HEK293 (cell line): ENCODE measurements around the gene SEC22A.

ENCODE experiments used
- CTCF ChIP-seq: fragments of 450-650 bp; formaldehyde crosslinking; IDR thresholded peaks from 2 replicates; pipeline ENCODE4 v1.5.1; 2016; ENCODE audit warnings: missing biosample characterization, missing genetic modification characterization
- TCF7L2 ChIP-seq: IDR thresholded peaks from 2 replicates; pipeline ENCODE4 v1.6.1; 2011; ENCODE audit warnings: low read depth, mild to moderate bottlenecking, inconsistent platforms, low read length, moderate library complexity, borderline replicate concordance
- YY1 ChIP-seq: fragments of 450-650 bp; formaldehyde crosslinking; IDR thresholded peaks from 2 replicates; pipeline ENCODE4 v1.5.1; 2018; ENCODE audit warnings: missing biosample characterization, missing genetic modification characterization
- ZNF121 ChIP-seq: fragments of 450-650 bp; formaldehyde crosslinking; IDR thresholded peaks from 2 replicates; pipeline ENCODE4 v1.5.1; 2016; ENCODE audit warnings: missing biosample characterization, missing genetic modification characterization
- ZNF174 ChIP-seq: fragments of 450-650 bp; formaldehyde crosslinking; IDR thresholded peaks from 2 replicates; pipeline ENCODE4 v1.5.0; 2017; ENCODE audit warnings: missing biosample characterization, mild to moderate bottlenecking, missing genetic modification characterization
- ZNF23 ChIP-seq: fragments of 450-650 bp; formaldehyde crosslinking; IDR thresholded peaks from 2 replicates; pipeline ENCODE4 v1.5.1; 2016; ENCODE audit warnings: missing biosample characterization, missing genetic modification characterization, borderline replicate concordance
- ZNF248 ChIP-seq: fragments of 450-650 bp; formaldehyde crosslinking; IDR thresholded peaks from 2 replicates; pipeline ENCODE4 v1.5.1; 2017; ENCODE audit warnings: missing biosample characterization, missing genetic modification characterization
- ZNF530 ChIP-seq: fragments of 450-650 bp; formaldehyde crosslinking; IDR thresholded peaks from 2 replicates; pipeline ENCODE4 v1.5.1; 2016; ENCODE audit warnings: low read depth, missing biosample characterization, missing genetic modification characterization
- ZNF639 ChIP-seq: fragments of 450-650 bp; formaldehyde crosslinking; IDR thresholded peaks from 2 replicates; pipeline ENCODE4 v1.5.1; 2016; ENCODE audit warnings: missing biosample characterization, missing genetic modification characterization

GRCh38 chr3:123180791-123181190 is 21.0 kb upstream of the SEC22A start:
- TF ChIP-seq ZNF121 (tag by site-specific recombination) (no peak), ZNF23 (tag by site-specific recombination) (no peak), YY1 (no peak), ZNF639 (tag by site-specific recombination) (no peak), ZNF530 (tag by site-specific recombination) (no peak), ZNF174 (no peak), CTCF (tag by site-specific recombination) (no peak), ZNF248 (no peak), TCF7L2 (no peak)
